SK-N-SH (cell line): ENCODE measurements around the gene MYO16. TPM values are rescaled to one million over a fixed set of nuclear protein-coding genes. Genes with fewer than 3 reads are reported as not detected.

Source experiments
- CTCF ChIA-PET: fragments of 300-600, 350-600 bp; formaldehyde crosslinking; extraction: SDS; loops from one replicate; lab custom pipeline; 2021; lab: Yijun Ruan, JAX
- POLR2A ChIA-PET: fragments of 350-600 bp; sonication (Branson Sonifier 250); formaldehyde crosslinking; extraction: SDS; loops from one replicate; lab custom pipeline; 2020; ENCODE audit warnings: antibody characterized with exemption, inconsistent platforms; lab: Yijun Ruan, JAX
- DNase-seq: peaks from one replicate; pipeline ENCODE4 v3.0.0; 2012
- H2AFZ ChIP-seq: fragments of 200-600 bp; sonication (generic); 2 replicates; pipeline ENCODE4 v1.8.1; 2016; ENCODE audit warnings: antibody characterized with exemption, mild to moderate bottlenecking, low read depth
- H3F3A ChIP-seq: fragments of 200-600 bp; sonication (generic); replicated peaks from 2 replicates; pipeline ENCODE3; 2016; ENCODE audit warnings: antibody characterized with exemption, mild to moderate bottlenecking; ENCODE audit not compliant: insufficient read depth
- H3K27ac ChIP-seq, 2 experiments: fragments of 200-500 bp in 1 of 2; fragments of 200-600 bp in 1 of 2; sonication (Bioruptor generic) in 1 of 2; sonication (generic), shearing (Covaris generic) in 1 of 2; 2 replicates each; pipeline versions ENCODE4 v1.5.1 to v1.6.1; 2014 to 2016; ENCODE audit warnings: low read depth in 2 of 2, inconsistent platforms in 1 of 2, low read length in 1 of 2, mild to moderate bottlenecking in 1 of 2, mixed read lengths in 1 of 2
- H3K27me3 ChIP-seq: fragments of 200-600 bp; sonication (generic), shearing (Covaris generic); 2 replicates; pipeline ENCODE4 v1.6.1; 2016; ENCODE audit warnings: mixed run types; ENCODE audit not compliant: insufficient read depth
- H3K36me3 ChIP-seq, 2 experiments: fragments of 200-500 bp in 1 of 2; fragments of 200-600 bp in 1 of 2; sonication (Bioruptor generic) in 1 of 2; sonication (generic) in 1 of 2; replicated peaks in 1 of 2; 2 replicates each; pipeline versions ENCODE3 to v1.5.1; 2014 to 2016; ENCODE audit warnings: low read length in 1 of 2, mild to moderate bottlenecking in 1 of 2; ENCODE audit not compliant: insufficient read depth in 2 of 2, control insufficient read depth in 1 of 2
- H3K4me1 ChIP-seq, 2 experiments: fragments of 200-500 bp in 1 of 2; fragments of 200-600 bp in 1 of 2; sonication (Bioruptor generic) in 1 of 2; sonication (generic), shearing (Covaris generic) in 1 of 2; 2 replicates each; pipeline versions ENCODE4 v1.5.1 to v1.6.1; 2014 to 2016; ENCODE audit warnings: low read depth in 1 of 2, low read length in 1 of 2, mixed run types in 1 of 2; ENCODE audit not compliant: insufficient read depth in 2 of 2, control insufficient read depth in 1 of 2
- H3K4me2 ChIP-seq: fragments of 200-600 bp; sonication (generic), shearing (Covaris generic); 2 replicates; pipeline ENCODE4 v1.6.1; 2017; ENCODE audit warnings: mixed run types
- H3K4me3 ChIP-seq, 2 experiments: fragments of 200-500 bp in 1 of 2; fragments of 200-600 bp in 1 of 2; sonication (Bioruptor generic) in 1 of 2; sonication (generic), shearing (Covaris generic) in 1 of 2; 2 replicates each; pipeline versions ENCODE4 v1.5.1 to v1.8.1; 2014 to 2016; ENCODE audit warnings: low read depth in 2 of 2, inconsistent platforms in 1 of 2, low read length in 1 of 2, mild to moderate bottlenecking in 1 of 2, mixed read lengths in 1 of 2, moderate library complexity in 1 of 2
- H3K79me2 ChIP-seq: fragments of 200-600 bp; sonication (generic); 2 replicates; pipeline ENCODE4 v1.8.1; 2017; ENCODE audit warnings: mild to moderate bottlenecking; ENCODE audit not compliant: insufficient read depth
- H3K9ac ChIP-seq: fragments of 200-600 bp; sonication (generic); 2 replicates; pipeline ENCODE4 v1.6.1; 2017; ENCODE audit warnings: mixed run types
- H3K9me2 ChIP-seq: fragments of 200-600 bp; sonication (generic); 2 replicates; pipeline ENCODE4 v1.6.1; 2017; ENCODE audit warnings: mixed run types
- H3K9me3 ChIP-seq: fragments of 200-600 bp; sonication (generic); 2 replicates; pipeline ENCODE4 v1.6.1; 2017; ENCODE audit warnings: mixed run types, mild to moderate bottlenecking, moderate library complexity
- H4K20me1 ChIP-seq: fragments of 200-600 bp; sonication (generic); 2 replicates; pipeline ENCODE4 v1.6.1; 2017; ENCODE audit warnings: mild to moderate bottlenecking, mixed run types; ENCODE audit not compliant: insufficient read depth
- FOSL2 ChIP-seq: IDR thresholded peaks from 2 replicates; pipeline ENCODE4 v1.4.0; 2012; ENCODE audit warnings: low read depth, mild to moderate bottlenecking, moderate library complexity, borderline replicate concordance
- GABPA ChIP-seq: IDR thresholded peaks from 2 replicates; pipeline ENCODE4 v1.4.0; 2012; ENCODE audit warnings: low read depth, mild to moderate bottlenecking
- GATA2 ChIP-seq: sonication (generic); formaldehyde crosslinking; IDR thresholded peaks from 2 replicates; pipeline ENCODE4 v1.5.0; 2020; ENCODE audit warnings: mild to moderate bottlenecking, missing genetic modification reagents
- JUND ChIP-seq: IDR thresholded peaks from 2 replicates; pipeline ENCODE4 v1.4.0; 2012
- MEF2A ChIP-seq: IDR thresholded peaks from 2 replicates; pipeline ENCODE4 v1.4.0; 2012; ENCODE audit warnings: low read depth, borderline replicate concordance
- MXI1 ChIP-seq: IDR thresholded peaks from 2 replicates; pipeline ENCODE4 v1.6.1; 2012; ENCODE audit warnings: mild to moderate bottlenecking, low read depth, low read length, improper control_type of control experiment
- NRF1 ChIP-seq: IDR thresholded peaks from 2 replicates; pipeline ENCODE4 v1.6.1; 2012; ENCODE audit warnings: low read depth, mild to moderate bottlenecking, low read length
- RAD21 ChIP-seq: IDR thresholded peaks from 2 replicates; pipeline ENCODE4 v1.6.1; 2012; ENCODE audit warnings: mild to moderate bottlenecking, low read length
- RCOR1 ChIP-seq: fragments of 150-350 bp; IDR thresholded peaks from 2 replicates; pipeline ENCODE4 v1.6.1; 2017; ENCODE audit warnings: antibody characterized with exemption, low read length
- RFX5 ChIP-seq: IDR thresholded peaks from 2 replicates; pipeline ENCODE4 v1.6.1; 2012; ENCODE audit warnings: mild to moderate bottlenecking, improper control_type of control experiment, low read length
- SIN3A ChIP-seq: IDR thresholded peaks from 2 replicates; pipeline ENCODE4 v1.6.1; 2012; ENCODE audit warnings: low read depth, mild to moderate bottlenecking, low read length, moderate library complexity, borderline replicate concordance
- TAF1 ChIP-seq: IDR thresholded peaks from 2 replicates; pipeline ENCODE4 v1.6.1; 2012; ENCODE audit warnings: low read depth, mild to moderate bottlenecking, low read length, moderate library complexity, borderline replicate concordance
- TCF12 ChIP-seq: IDR thresholded peaks from 2 replicates; pipeline ENCODE4 v1.4.0; 2012
- TEAD4 ChIP-seq: IDR thresholded peaks from 2 replicates; pipeline ENCODE4 v1.4.0; 2012; ENCODE audit warnings: mild to moderate bottlenecking, borderline replicate concordance; ENCODE audit not compliant: insufficient read depth
- YY1 ChIP-seq: IDR thresholded peaks from 2 replicates; pipeline ENCODE4 v1.4.0; 2012; ENCODE audit warnings: low read depth, mild to moderate bottlenecking
- WGBS: methylation state at CpG from one replicate; pipeline ENCODE4 v1.1.6; 2017; ENCODE audit warnings: low lambda C conversion rate; 5-methylcytosine and 5-hydroxymethylcytosine counted together
- polyA plus RNA-seq, 3 experiments: library from polyadenylated mRNA; depleted of rRNA; stranded (reverse); fragments of >200 nt; gene quantifications; 2 replicates each; pipeline ENCODE4 v1.2.3, GENCODE V29; 2012
- TF ChIP-seq, protein P1 (sequence below): fragments of 150-350 bp; IDR thresholded peaks from 2 replicates; pipeline ENCODE4 v1.6.1; 2017; ENCODE audit warnings: antibody characterized with exemption, low read length, low read depth, borderline replicate concordance
- TF ChIP-seq, protein P2 (sequence below): IDR thresholded peaks from 2 replicates; pipeline ENCODE4 v1.4.0; 2012; ENCODE audit warnings: low read depth
- TF ChIP-seq, protein P3 (sequence below): IDR thresholded peaks from 2 replicates; pipeline ENCODE4; 2012
- TF ChIP-seq, protein P4 (sequence below): fragments of 150-350 bp; IDR thresholded peaks from 2 replicates; pipeline ENCODE4 v1.6.1; 2016; ENCODE audit warnings: mild to moderate bottlenecking, low read depth, low read length

The MYO16 gene
- polyA plus RNA-seq, 1 of the 3 experiments (the other 2 are of a cell fraction) = 0.07 TPM

DNA sequence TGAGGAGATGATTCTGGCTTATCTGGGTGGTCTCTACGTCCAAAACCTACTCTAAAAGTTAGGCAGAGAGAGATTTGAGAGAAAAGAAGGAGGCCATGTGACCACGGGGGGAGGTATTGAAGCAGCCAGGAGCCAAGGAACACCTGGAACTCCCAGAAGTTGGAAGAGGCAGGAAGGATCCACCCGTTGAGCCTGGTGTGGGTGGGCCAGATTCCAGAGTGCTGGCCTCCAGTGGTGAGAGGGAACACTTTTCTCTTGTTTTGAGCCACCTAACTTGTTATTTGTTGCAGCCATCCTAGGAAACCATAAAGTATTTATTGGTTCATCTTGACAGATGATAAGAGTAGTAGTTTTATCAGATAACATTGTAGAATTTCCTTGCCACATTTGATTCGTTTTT lies 396.9 kb downstream of the MYO16 start:
- CTCF ChIA-PET = no interaction called here
- no peaks in the 10 kb centered on the region; a peak in 1 of 4 replicates for H3K4me1 ChIP-seq
- POLR2A ChIA-PET = no interaction called here
- WGBS = 47% methylated on average over 4 of the region's 4 CpGs
- H3K4me2 ChIP-seq = no peak overlapping the region
- no peaks in the 10 kb centered on the region for H3K36me3 ChIP-seq
- no peak overlapping the region for H3K27ac ChIP-seq
- no peaks in the 10 kb centered on the region for H3K79me2 ChIP-seq
- H2AFZ ChIP-seq = no peak overlapping the region
- H3K4me3 ChIP-seq = no peak overlapping the region
- TF ChIP-seq MEF2A (no peak), SIN3A (no peak), JUND (no peak), TCF12 (no peak), MXI1 (no peak), GATA2 (CRISPR knock-in tag) (no peak), RAD21 (no peak)
- TF ChIP-seq, protein P1, sequence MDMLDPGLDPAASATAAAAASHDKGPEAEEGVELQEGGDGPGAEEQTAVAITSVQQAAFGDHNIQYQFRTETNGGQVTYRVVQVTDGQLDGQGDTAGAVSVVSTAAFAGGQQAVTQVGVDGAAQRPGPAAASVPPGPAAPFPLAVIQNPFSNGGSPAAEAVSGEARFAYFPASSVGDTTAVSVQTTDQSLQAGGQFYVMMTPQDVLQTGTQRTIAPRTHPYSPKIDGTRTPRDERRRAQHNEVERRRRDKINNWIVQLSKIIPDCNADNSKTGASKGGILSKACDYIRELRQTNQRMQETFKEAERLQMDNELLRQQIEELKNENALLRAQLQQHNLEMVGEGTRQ = no peak
- TF ChIP-seq, protein P2, sequence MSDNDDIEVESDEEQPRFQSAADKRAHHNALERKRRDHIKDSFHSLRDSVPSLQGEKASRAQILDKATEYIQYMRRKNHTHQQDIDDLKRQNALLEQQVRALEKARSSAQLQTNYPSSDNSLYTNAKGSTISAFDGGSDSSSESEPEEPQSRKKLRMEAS = no peak
- no peaks in the 10 kb centered on the region for H4K20me1 ChIP-seq
- H3K27me3 ChIP-seq = no peaks in the 10 kb centered on the region
- no peaks in the 10 kb centered on the region for H3K9me2 ChIP-seq
- DNase-seq = no peak
- no peak overlapping the region for H3K9ac ChIP-seq
- H3K9me3 ChIP-seq = no peaks in the 10 kb centered on the region
- H3F3A ChIP-seq = no peaks in the 10 kb centered on the region

DNA sequence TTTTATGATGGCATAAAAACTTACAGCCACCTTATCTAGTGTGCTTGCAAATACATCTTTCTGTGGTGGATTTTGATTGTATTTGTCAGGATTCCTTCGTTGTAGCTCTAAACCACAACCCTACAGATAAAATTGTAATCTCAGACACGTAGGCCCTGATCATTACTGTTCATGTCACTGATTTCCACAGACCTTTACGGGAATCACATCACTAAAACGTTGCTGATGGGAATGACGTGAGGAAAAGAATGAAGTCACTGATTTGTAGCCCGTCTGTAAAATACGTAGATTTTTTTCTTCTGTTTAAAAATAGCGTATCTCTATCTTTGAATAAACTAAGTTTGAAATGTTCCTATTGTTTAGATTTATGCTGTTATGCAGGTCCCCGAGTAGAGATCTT lies 399.2 kb downstream of the MYO16 start:
- no peak overlapping the region for H3K4me3 ChIP-seq
- no peak overlapping the region for H3K9ac ChIP-seq
- H3K79me2 ChIP-seq = no peaks in the 10 kb centered on the region
- DNase-seq = no peak
- H3K4me1 ChIP-seq = no peaks in the 10 kb centered on the region; a peak in 1 of 4 replicates
- H3K36me3 ChIP-seq = no peaks in the 10 kb centered on the region
- CTCF ChIA-PET = no interaction called here
- WGBS = 71% methylated on average over 9 of the region's 9 CpGs
- no peaks in the 10 kb centered on the region for H3F3A ChIP-seq
- no peak overlapping the region for H3K27ac ChIP-seq
- H2AFZ ChIP-seq = no peak overlapping the region
- no peaks in the 10 kb centered on the region for H4K20me1 ChIP-seq
- no peak overlapping the region for H3K4me2 ChIP-seq
- H3K9me2 ChIP-seq = no peaks in the 10 kb centered on the region
- H3K27me3 ChIP-seq = no peaks in the 10 kb centered on the region
- POLR2A ChIA-PET = no interaction called here
- TF ChIP-seq RAD21 (no peak), NRF1 (no peak)
- TF ChIP-seq, all 33 proteins: peak for 0
- no peaks in the 10 kb centered on the region for H3K9me3 ChIP-seq

DNA sequence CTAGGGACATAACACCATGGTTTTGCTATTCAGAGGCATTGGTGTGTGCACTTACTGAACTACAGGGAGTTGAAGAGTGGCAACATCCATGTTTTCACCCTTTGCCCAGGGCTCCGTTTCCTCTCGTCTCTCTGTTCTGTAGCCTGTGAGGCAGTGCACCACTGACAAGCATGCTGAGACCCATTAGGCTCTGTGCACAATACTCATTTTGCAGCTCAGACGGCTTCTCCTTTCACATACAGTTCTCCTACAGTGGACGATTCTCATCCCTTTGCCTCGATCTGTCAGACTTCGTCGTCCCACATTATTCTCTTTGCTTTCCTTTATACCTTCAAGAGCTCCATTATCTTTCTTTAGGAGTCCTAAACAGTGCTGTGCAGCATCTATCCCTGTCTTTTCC lies 403.7 kb downstream of the MYO16 start:
- Histone ChIP-seq H3K27ac (no peak overlapping the region), H3K4me1 (no peaks in the 10 kb centered on the region; a peak in 1 of 4 replicates), H2AFZ (no peak overlapping the region), H3K36me3 (no peaks in the 10 kb centered on the region), H3K4me3 (no peak overlapping the region), H3K4me2 (no peak overlapping the region), H3K9ac (no peak overlapping the region), H4K20me1 (no peaks in the 10 kb centered on the region), H3K9me2 (no peaks in the 10 kb centered on the region), H3K27me3 (no peaks in the 10 kb centered on the region), H3F3A (no peaks in the 10 kb centered on the region), H3K9me3 (no peaks in the 10 kb centered on the region), H3K79me2 (no peaks in the 10 kb centered on the region)
- no peak for DNase-seq
- CTCF ChIA-PET = interaction anchor here (0.7 kb wide), 1 partner anchor 72 kb away, joined by 3 read pairs; no protein-coding TSS in a partner anchor
- WGBS = 74% methylated on average over 7 of the region's 7 CpGs
- POLR2A ChIA-PET = no interaction called here
- TF ChIP-seq RFX5 (no peak), JUND (no peak), TAF1 (no peak), NRF1 (no peak), GATA2 (CRISPR knock-in tag) (no peak), TEAD4 (no peak), GABPA (no peak), YY1 (no peak), RCOR1 (no peak), FOSL2 (no peak), TCF12 (no peak)
- TF ChIP-seq, protein P3, sequence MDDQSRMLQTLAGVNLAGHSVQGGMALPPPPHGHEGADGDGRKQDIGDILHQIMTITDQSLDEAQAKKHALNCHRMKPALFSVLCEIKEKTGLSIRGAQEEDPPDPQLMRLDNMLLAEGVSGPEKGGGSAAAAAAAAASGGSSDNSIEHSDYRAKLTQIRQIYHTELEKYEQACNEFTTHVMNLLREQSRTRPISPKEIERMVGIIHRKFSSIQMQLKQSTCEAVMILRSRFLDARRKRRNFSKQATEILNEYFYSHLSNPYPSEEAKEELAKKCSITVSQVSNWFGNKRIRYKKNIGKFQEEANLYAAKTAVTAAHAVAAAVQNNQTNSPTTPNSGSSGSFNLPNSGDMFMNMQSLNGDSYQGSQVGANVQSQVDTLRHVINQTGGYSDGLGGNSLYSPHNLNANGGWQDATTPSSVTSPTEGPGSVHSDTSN = no peak
- TF ChIP-seq, protein P2 = no peak
- TF ChIP-seq, protein P4, sequence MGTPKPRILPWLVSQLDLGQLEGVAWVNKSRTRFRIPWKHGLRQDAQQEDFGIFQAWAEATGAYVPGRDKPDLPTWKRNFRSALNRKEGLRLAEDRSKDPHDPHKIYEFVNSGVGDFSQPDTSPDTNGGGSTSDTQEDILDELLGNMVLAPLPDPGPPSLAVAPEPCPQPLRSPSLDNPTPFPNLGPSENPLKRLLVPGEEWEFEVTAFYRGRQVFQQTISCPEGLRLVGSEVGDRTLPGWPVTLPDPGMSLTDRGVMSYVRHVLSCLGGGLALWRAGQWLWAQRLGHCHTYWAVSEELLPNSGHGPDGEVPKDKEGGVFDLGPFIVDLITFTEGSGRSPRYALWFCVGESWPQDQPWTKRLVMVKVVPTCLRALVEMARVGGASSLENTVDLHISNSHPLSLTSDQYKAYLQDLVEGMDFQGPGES = no peak
